NK-92 treated with Interleukin-12 subunit alpha and Interleukin-12 subunit beta, amount 100 ng/mL, for 24 hours (cell line): ENCODE measurements around the gene KRT71.

Experiments
- DNase-seq: peaks from one replicate; lab custom pipeline; 2025; lab: John Stamatoyannopoulos, UW

The KRT71 gene

GRCh38 chr12:52537101-52537500 is 15.8 kb downstream of the KRT71 start:
- no peak for DNase-seq

- no peak for DNase-seq
Measured at GRCh38 chr12:52535574-52535973, 17.4 kb downstream of the KRT71 start.

GRCh38 chr12:52534482-52534881 is 18.5 kb downstream of the KRT71 start:
- no peak for DNase-seq

GRCh38 chr12:52533686-52534470 is 19.1 kb downstream of the KRT71 start:
- no peak for DNase-seq

GRCh38 chr12:52532636-52533035 is 20.3 kb downstream of the KRT71 start:
- DNase-seq: no peak

- no peak for DNase-seq
Measured at GRCh38 chr12:52531566-52532300, 21.2 kb downstream of the KRT71 start.

GRCh38 chr12:52530905-52531304 is 22.0 kb downstream of the KRT71 start:
- DNase-seq: no peak

- DNase-seq: no peak
Measured at GRCh38 chr12:52530366-52530765, 22.6 kb downstream of the KRT71 start.

- DNase-seq: no peak
Measured at GRCh38 chr12:52529846-52530245, 23.1 kb downstream of the KRT71 start.

GRCh38 chr12:52529417-52529816 is 23.5 kb downstream of the KRT71 start:
- DNase-seq: no peak

- DNase-seq: no peak
Measured at GRCh38 chr12:52528641-52529143, 24.3 kb downstream of the KRT71 start.

GRCh38 chr12:52527121-52527800 is 25.7 kb downstream of the KRT71 start:
- no peak for DNase-seq

- no peak for DNase-seq
Measured at GRCh38 chr12:52526511-52526951, 26.4 kb downstream of the KRT71 start.

GRCh38 chr12:52525661-52526499 is 27.1 kb downstream of the KRT71 start:
- no peak for DNase-seq

- DNase-seq: no peak
Measured at GRCh38 chr12:52524898-52525591, 27.9 kb downstream of the KRT71 start.

GRCh38 chr12:52524241-52524897 is 28.6 kb downstream of the KRT71 start:
- no peak for DNase-seq

GRCh38 chr12:52523824-52524223 is 29.1 kb downstream of the KRT71 start:
- no peak for DNase-seq

GRCh38 chr12:52522346-52523011 is 30.5 kb downstream of the KRT71 start:
- DNase-seq: no peak

- DNase-seq: no peak
Measured at GRCh38 chr12:52521568-52522266, 31.2 kb downstream of the KRT71 start.
